WTC11 (cell line): Measurements from ENCODE around the gene MRPL20. TPM values are rescaled to one million over a fixed set of nuclear protein-coding genes. Genes with fewer than 3 reads are reported as not detected.
A peak's percentile ranks its signal among the peaks of the same experiment; 100 is the strongest.

Experiments
- ATAC-seq: fragments of 200-7000 bp; cut with Tn5 transposase; 2 replicates; pipeline ENCODE4 v1.10.0; 2021; ENCODE audit warnings: mild to moderate bottlenecking, moderate library complexity
- CTCF ChIA-PET: fragments of 300-600 bp; sonication (Branson Sonifier 250); formaldehyde crosslinking; loops from one replicate; lab custom pipeline; 2021; ENCODE audit warnings: antibody characterized with exemption; lab: Charles Lee
- POLR2A ChIA-PET: fragments of 350-600 bp; sonication (Branson Sonifier 250); formaldehyde crosslinking; loops from one replicate; lab custom pipeline; 2021; ENCODE audit warnings: antibody characterized with exemption; lab: Charles Lee
- DNase-seq: peaks from one replicate; pipeline ENCODE4 v3.0.0; 2021; ENCODE audit warnings: low spot score
- H3K27ac Mint-ChIP-seq: 2 replicates; pipeline ENCODE4 v1.8.0; 2021; ENCODE audit warnings: mixed read lengths
- H3K27me3 Mint-ChIP-seq: 2 replicates; pipeline ENCODE4 v1.8.0; 2021; ENCODE audit warnings: low read depth, mild to moderate bottlenecking, moderate library complexity, mixed read lengths
- H3K36me3 Mint-ChIP-seq: 2 replicates; pipeline ENCODE4 v1.8.0; 2021; ENCODE audit warnings: mixed read lengths
- H3K4me1 Mint-ChIP-seq: 2 replicates; pipeline ENCODE4 v1.8.0; 2022; ENCODE audit warnings: mixed read lengths
- H3K4me3 Mint-ChIP-seq: 2 replicates; pipeline ENCODE4 v1.8.0; 2021; ENCODE audit warnings: mild to moderate bottlenecking, moderate library complexity, mixed read lengths
- H3K9me3 Mint-ChIP-seq: 2 replicates; pipeline ENCODE4 v1.8.0; 2021; ENCODE audit warnings: mixed read lengths
- EMX1 ChIP-seq: fragments of 250-450 bp; sonication (Bioruptor Pico); IDR thresholded peaks from 2 replicates; pipeline ENCODE4 v1.8.0; 2021; ENCODE audit warnings: mild to moderate bottlenecking
- ETV6 ChIP-seq: sonication (generic); formaldehyde crosslinking; IDR thresholded peaks from 2 replicates; pipeline ENCODE4 v1.8.1; 2022; ENCODE audit warnings: mild to moderate bottlenecking, missing genetic modification reagents
- FOXJ3 ChIP-seq: sonication (generic); formaldehyde crosslinking; IDR thresholded peaks from 2 replicates; pipeline ENCODE4 v1.9.0; 2021; ENCODE audit warnings: missing genetic modification reagents, mild to moderate bottlenecking, borderline replicate concordance
- NFE2L1 ChIP-seq: sonication (generic); formaldehyde crosslinking; IDR thresholded peaks from 2 replicates; pipeline ENCODE4 v1.8.1; 2023; ENCODE audit warnings: missing genetic modification reagents
- NFYB ChIP-seq: sonication (generic); formaldehyde crosslinking; conservative IDR thresholded peaks from 2 replicates; pipeline ENCODE4 v1.8.0; 2022; ENCODE audit warnings: low read depth, missing genetic modification reagents
- NR3C1 ChIP-seq: sonication (generic); formaldehyde crosslinking; conservative IDR thresholded peaks from 2 replicates; pipeline ENCODE4 v1.8.1; 2023; ENCODE audit warnings: low read depth, mild to moderate bottlenecking, missing genetic modification reagents
- SOX15 ChIP-seq: fragments of 250-450 bp; sonication (Bioruptor Pico); IDR thresholded peaks from 2 replicates; pipeline ENCODE4 v1.9.0; 2021; ENCODE audit warnings: mild to moderate bottlenecking
- TCF7 ChIP-seq: sonication (generic); formaldehyde crosslinking; IDR thresholded peaks from 2 replicates; pipeline ENCODE4 v1.8.0; 2022; ENCODE audit warnings: mild to moderate bottlenecking, low read depth, missing genetic modification reagents, moderate library complexity
- ZNF232 ChIP-seq: sonication (generic); formaldehyde crosslinking; IDR thresholded peaks from 2 replicates; pipeline ENCODE4 v1.8.0; 2022; ENCODE audit warnings: mild to moderate bottlenecking, missing genetic modification reagents
- ZNF396 ChIP-seq: fragments of 250-450 bp; sonication (Bioruptor Pico); IDR thresholded peaks from 2 replicates; pipeline ENCODE4 v1.8.0; 2021; ENCODE audit warnings: mild to moderate bottlenecking, moderate library complexity, borderline replicate concordance
- total RNA-seq: library from RNA; stranded (reverse); gene quantifications from 3 replicates; pipeline ENCODE4 v1.2.3, GENCODE V29; 2021
- TF ChIP-seq, protein P1 (sequence below): sonication (generic); formaldehyde crosslinking; IDR thresholded peaks from 2 replicates; pipeline ENCODE4 v1.8.0; 2023; ENCODE audit warnings: missing genetic modification reagents, mild to moderate bottlenecking, borderline replicate concordance
- TF ChIP-seq, protein P2 (sequence below): sonication (generic); formaldehyde crosslinking; IDR thresholded peaks from 2 replicates; pipeline ENCODE4 v1.8.0; 2022; ENCODE audit warnings: mild to moderate bottlenecking, missing genetic modification reagents
- TF ChIP-seq, protein P3 (sequence below): fragments of 250-450 bp; sonication (Bioruptor Pico); IDR thresholded peaks from 2 replicates; pipeline ENCODE4 v2.1.2; 2022; ENCODE audit warnings: mild to moderate bottlenecking, moderate library complexity
- TF ChIP-seq, protein P4 (sequence below): sonication (generic); formaldehyde crosslinking; IDR thresholded peaks from 2 replicates; pipeline ENCODE4 v1.8.1; 2022; ENCODE audit warnings: mild to moderate bottlenecking, missing genetic modification reagents, moderate library complexity, borderline replicate concordance
- TF ChIP-seq, protein P5 (sequence below): sonication (generic); formaldehyde crosslinking; IDR thresholded peaks from 2 replicates; pipeline ENCODE4 v1.8.1; 2022; ENCODE audit warnings: low read depth, mild to moderate bottlenecking, moderate library complexity, missing genetic modification reagents, borderline replicate concordance
- TF ChIP-seq, protein P6 (sequence below): fragments of 250-450 bp; sonication (Bioruptor Pico); IDR thresholded peaks from 2 replicates; pipeline ENCODE4 v1.9.0; 2021; ENCODE audit warnings: moderate library complexity, mild to moderate bottlenecking, inconsistent platforms, borderline replicate concordance
- TF ChIP-seq, protein P7 (sequence below): fragments of 250-450 bp; sonication (Bioruptor Pico); conservative IDR thresholded peaks from 2 replicates; pipeline ENCODE4 v1.9.0; 2021; ENCODE audit warnings: mild to moderate bottlenecking
- TF ChIP-seq, protein P8 (sequence below): sonication (generic); formaldehyde crosslinking; IDR thresholded peaks from 2 replicates; pipeline ENCODE4 v1.8.1; 2023; ENCODE audit warnings: mild to moderate bottlenecking, moderate library complexity, missing genetic modification reagents

Gene MRPL20
- total RNA-seq, 1 experiment from 2014 or later, result 156 TPM

DNA sequence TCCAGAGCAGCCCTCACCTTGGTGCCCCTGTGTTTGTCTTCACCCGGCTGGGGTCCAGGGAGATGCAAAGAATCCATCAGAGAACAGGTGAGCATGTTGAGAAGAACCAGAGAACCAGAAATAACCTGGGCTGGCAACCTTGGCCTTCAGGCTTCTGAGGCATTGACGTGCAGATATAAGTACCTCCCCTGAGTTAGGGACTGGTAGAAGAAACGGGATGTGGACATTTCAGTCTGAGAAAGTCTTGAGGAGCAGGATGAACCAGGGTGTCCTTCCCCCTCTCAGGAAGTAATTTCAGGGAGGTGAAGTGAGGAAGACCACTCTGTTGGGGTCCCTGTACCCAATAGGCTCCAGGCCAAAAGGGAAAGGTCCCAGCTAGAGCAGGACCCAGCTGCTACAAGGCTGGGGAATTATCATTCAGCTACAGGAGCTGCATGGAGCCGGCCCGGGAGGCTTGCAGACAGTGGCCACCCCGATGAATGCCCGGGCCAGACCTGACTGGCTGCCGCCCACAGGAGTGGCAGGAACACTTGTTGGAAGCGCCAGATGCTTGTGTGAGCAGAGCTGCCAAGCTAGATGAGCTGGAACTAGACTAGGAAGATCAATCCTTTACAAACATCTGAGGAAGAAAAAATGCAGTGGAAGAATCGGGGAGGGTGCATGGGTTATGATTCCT lies 30.4 kb downstream of the MRPL20 start:
- H3K4me3 Mint-ChIP-seq, result peak overlapping the region; percentile 82
- H3K4me1 Mint-ChIP-seq, result peaks cover 3% of the 10 kb centered on the region; the same call in 1 of the 2 replicates
- no peak for DNase-seq
- ChIA-PET POLR2A (no interaction called here), CTCF (interaction anchor here (1.0 to 1.4 kb wide), 4 partner anchors 21 to 77 kb away, joined by 3 to 6 read pairs (median 3); partner anchors contain the start of gene CCNL2)
- H3K9me3 Mint-ChIP-seq, result no peaks in the 10 kb centered on the region
- peaks cover 8% of the 10 kb centered on the region; the same call in 1 of the 2 replicates for H3K36me3 Mint-ChIP-seq
- ATAC-seq, result no peak
- H3K27me3 Mint-ChIP-seq, result no peaks in the 10 kb centered on the region
- peak overlapping the region; percentile 60; the same call in 1 of the 2 replicates for H3K27ac Mint-ChIP-seq
- TF ChIP-seq NFYB (CRISPR knock-in tag) (no peak), EMX1 (CRISPR knock-in tag) (no peak), ZNF232 (CRISPR knock-in tag) (no peak), ZNF396 (CRISPR knock-in tag) (no peak), NR3C1 (no peak), TCF7 (CRISPR knock-in tag) (no peak), SOX15 (CRISPR knock-in tag) (no peak), FOXJ3 (CRISPR knock-in tag) (no peak), ETV6 (CRISPR knock-in tag) (no peak), NFE2L1 (no peak)
- TF ChIP-seq, protein P1, sequence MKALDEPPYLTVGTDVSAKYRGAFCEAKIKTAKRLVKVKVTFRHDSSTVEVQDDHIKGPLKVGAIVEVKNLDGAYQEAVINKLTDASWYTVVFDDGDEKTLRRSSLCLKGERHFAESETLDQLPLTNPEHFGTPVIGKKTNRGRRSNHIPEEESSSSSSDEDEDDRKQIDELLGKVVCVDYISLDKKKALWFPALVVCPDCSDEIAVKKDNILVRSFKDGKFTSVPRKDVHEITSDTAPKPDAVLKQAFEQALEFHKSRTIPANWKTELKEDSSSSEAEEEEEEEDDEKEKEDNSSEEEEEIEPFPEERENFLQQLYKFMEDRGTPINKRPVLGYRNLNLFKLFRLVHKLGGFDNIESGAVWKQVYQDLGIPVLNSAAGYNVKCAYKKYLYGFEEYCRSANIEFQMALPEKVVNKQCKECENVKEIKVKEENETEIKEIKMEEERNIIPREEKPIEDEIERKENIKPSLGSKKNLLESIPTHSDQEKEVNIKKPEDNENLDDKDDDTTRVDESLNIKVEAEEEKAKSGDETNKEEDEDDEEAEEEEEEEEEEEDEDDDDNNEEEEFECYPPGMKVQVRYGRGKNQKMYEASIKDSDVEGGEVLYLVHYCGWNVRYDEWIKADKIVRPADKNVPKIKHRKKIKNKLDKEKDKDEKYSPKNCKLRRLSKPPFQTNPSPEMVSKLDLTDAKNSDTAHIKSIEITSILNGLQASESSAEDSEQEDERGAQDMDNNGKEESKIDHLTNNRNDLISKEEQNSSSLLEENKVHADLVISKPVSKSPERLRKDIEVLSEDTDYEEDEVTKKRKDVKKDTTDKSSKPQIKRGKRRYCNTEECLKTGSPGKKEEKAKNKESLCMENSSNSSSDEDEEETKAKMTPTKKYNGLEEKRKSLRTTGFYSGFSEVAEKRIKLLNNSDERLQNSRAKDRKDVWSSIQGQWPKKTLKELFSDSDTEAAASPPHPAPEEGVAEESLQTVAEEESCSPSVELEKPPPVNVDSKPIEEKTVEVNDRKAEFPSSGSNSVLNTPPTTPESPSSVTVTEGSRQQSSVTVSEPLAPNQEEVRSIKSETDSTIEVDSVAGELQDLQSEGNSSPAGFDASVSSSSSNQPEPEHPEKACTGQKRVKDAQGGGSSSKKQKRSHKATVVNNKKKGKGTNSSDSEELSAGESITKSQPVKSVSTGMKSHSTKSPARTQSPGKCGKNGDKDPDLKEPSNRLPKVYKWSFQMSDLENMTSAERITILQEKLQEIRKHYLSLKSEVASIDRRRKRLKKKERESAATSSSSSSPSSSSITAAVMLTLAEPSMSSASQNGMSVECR (CRISPR knock-in tag), result no peak
- TF ChIP-seq, protein P2, sequence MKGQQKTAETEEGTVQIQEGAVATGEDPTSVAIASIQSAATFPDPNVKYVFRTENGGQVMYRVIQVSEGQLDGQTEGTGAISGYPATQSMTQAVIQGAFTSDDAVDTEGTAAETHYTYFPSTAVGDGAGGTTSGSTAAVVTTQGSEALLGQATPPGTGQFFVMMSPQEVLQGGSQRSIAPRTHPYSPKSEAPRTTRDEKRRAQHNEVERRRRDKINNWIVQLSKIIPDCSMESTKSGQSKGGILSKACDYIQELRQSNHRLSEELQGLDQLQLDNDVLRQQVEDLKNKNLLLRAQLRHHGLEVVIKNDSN (CRISPR knock-in tag), result no peak
- TF ChIP-seq, protein P3, sequence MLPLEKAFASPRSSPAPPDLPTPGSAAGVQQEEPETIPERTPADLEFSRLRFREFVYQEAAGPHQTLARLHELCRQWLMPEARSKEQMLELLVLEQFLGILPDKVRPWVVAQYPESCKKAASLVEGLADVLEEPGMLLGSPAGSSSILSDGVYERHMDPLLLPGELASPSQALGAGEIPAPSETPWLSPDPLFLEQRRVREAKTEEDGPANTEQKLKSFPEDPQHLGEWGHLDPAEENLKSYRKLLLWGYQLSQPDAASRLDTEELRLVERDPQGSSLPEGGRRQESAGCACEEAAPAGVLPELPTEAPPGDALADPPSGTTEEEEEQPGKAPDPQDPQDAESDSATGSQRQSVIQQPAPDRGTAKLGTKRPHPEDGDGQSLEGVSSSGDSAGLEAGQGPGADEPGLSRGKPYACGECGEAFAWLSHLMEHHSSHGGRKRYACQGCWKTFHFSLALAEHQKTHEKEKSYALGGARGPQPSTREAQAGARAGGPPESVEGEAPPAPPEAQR (CRISPR knock-in tag), result no peak
- TF ChIP-seq, protein P4, sequence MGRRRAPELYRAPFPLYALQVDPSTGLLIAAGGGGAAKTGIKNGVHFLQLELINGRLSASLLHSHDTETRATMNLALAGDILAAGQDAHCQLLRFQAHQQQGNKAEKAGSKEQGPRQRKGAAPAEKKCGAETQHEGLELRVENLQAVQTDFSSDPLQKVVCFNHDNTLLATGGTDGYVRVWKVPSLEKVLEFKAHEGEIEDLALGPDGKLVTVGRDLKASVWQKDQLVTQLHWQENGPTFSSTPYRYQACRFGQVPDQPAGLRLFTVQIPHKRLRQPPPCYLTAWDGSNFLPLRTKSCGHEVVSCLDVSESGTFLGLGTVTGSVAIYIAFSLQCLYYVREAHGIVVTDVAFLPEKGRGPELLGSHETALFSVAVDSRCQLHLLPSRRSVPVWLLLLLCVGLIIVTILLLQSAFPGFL, result no peak

DNA sequence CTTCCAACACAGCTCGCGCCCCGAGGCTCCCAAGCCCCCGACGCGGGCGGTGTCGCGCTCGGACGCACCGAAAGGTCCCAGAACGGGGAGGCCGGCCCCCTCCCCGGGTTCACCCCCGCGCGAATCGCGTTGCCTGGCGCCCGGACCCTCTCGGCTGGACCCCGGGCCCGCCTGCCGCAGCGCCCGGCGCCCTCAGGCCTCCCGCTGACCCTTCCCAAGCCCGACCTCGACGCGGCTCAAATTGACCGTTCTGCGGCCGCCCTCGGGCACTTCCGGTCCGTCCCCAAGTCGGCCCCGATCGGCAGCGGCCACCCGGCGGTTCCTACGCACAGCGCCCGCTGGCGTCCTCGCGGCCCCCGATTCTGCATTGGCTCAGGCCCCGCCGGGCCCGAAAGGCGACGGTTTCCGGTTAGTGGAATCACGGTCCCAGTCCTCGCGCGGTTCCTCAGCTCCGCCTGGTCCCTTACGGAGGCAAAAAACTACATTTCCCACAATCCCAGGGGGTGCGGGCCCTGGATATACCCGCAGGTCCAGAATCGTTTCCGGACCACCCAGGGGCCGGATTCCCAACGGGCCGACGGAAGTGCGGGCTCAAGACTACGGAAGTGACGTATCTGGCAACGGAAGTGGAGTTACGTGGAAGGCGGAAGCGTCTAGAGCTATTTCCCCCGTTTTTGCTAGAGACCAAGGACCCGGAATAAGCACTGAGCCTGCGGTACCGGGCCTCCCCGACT lies 32.0 kb downstream of the MRPL20 start, which contains the start of gene AURKAIP1:
AURKAIP1 (minus strand) TSS at position 279 of the 734 bp plus-strand sequence. CDS start 451 bp downstream, outside the sequence.
- Mint-ChIP-seq H3K27ac (peak within 1 kb of the TSS; percentile 87), H3K4me1 (peaks cover 3% of the 10 kb centered on the region; the same call in 1 of the 2 replicates), H3K4me3 (peak within 1 kb of the TSS; percentile 82), H3K9me3 (no peaks in the 10 kb centered on the region), H3K36me3 (peaks cover 8% of the 10 kb centered on the region; the same call in 1 of the 2 replicates), H3K27me3 (no peaks in the 10 kb centered on the region)
- ChIA-PET CTCF (interaction anchor here (0.6 to 1.5 kb wide), 8 partner anchors 21 to 304 kb away, joined by 3 to 8 read pairs (median 4); partner anchors contain the start of gene CCNL2), POLR2A (interaction anchor here (0.6 to 2.1 kb wide), 6 partner anchors 20 to 66 kb away, joined by 3 to 12 read pairs (median 4); partner anchors contain the start of genes CCNL2 and MRPL20)
- DNase-seq (peak; percentile 98), ATAC-seq (peak; percentile 91)
- TF ChIP-seq, protein P5, sequence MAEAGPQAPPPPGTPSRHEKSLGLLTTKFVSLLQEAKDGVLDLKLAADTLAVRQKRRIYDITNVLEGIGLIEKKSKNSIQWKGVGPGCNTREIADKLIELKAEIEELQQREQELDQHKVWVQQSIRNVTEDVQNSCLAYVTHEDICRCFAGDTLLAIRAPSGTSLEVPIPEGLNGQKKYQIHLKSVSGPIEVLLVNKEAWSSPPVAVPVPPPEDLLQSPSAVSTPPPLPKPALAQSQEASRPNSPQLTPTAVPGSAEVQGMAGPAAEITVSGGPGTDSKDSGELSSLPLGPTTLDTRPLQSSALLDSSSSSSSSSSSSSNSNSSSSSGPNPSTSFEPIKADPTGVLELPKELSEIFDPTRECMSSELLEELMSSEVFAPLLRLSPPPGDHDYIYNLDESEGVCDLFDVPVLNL (CRISPR knock-in tag), result no peak; the same call in 1 of the 2 replicates
- TF ChIP-seq, protein P6, sequence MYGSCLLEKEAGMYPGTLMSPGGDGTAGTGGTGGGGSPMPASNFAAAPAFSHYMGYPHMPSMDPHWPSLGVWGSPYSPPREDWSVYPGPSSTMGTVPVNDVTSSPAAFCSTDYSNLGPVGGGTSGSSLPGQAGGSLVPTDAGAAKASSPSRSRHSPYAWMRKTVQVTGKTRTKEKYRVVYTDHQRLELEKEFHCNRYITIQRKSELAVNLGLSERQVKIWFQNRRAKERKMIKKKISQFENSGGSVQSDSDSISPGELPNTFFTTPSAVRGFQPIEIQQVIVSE (CRISPR knock-in tag), result no peak
- TF ChIP-seq, protein P7, sequence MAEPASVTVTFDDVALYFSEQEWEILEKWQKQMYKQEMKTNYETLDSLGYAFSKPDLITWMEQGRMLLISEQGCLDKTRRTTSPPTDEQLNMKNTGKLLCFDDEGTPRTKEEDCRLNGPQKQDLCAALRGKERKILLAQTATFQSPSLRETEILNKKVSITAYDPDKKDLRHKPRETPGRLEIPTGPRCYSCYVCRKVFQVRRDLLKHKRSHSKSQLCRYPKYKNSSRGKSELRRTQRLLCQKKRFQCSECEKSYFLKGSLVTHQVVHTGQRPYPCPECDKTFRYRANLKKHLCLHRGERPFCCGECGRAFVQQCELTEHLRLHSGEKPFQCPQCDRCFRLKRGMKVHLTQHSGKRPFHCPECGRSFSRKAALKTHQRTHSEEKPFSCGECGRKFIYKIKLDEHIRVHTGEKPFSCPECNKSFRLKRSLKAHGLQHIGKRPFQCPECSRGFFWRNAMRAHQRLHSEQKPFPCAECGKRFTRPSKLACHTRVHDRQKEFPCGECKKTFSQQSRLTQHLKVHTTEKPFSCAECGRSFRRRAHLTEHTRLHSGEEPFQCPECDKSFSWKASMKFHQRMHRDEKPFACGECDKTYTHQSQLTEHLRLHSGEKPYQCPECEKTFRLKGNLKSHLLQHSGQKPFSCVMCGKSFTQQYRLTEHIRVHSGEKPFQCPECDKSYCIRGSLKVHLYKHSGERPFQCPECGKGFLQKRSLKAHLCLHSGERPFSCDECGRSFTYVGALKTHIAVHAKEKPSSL (CRISPR knock-in tag), result no peak
- TF ChIP-seq, protein P8, sequence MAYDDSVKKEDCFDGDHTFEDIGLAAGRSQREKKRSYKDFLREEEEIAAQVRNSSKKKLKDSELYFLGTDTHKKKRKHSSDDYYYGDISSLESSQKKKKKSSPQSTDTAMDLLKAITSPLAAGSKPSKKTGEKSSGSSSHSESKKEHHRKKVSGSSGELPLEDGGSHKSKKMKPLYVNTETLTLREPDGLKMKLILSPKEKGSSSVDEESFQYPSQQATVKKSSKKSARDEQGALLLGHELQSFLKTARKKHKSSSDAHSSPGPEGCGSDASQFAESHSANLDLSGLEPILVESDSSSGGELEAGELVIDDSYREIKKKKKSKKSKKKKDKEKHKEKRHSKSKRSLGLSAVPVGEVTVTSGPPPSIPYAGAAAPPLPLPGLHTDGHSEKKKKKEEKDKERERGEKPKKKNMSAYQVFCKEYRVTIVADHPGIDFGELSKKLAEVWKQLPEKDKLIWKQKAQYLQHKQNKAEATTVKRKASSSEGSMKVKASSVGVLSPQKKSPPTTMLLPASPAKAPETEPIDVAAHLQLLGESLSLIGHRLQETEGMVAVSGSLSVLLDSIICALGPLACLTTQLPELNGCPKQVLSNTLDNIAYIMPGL (CRISPR knock-in tag), result peak; percentile 100
